ENCODE results near the gene BMPR2.

- TF ChIP-seq, protein P1, sequence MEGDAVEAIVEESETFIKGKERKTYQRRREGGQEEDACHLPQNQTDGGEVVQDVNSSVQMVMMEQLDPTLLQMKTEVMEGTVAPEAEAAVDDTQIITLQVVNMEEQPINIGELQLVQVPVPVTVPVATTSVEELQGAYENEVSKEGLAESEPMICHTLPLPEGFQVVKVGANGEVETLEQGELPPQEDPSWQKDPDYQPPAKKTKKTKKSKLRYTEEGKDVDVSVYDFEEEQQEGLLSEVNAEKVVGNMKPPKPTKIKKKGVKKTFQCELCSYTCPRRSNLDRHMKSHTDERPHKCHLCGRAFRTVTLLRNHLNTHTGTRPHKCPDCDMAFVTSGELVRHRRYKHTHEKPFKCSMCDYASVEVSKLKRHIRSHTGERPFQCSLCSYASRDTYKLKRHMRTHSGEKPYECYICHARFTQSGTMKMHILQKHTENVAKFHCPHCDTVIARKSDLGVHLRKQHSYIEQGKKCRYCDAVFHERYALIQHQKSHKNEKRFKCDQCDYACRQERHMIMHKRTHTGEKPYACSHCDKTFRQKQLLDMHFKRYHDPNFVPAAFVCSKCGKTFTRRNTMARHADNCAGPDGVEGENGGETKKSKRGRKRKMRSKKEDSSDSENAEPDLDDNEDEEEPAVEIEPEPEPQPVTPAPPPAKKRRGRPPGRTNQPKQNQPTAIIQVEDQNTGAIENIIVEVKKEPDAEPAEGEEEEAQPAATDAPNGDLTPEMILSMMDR (IDR thresholded peaks at IDR 0.05): no peak
- TF ChIP-seq POLR2A (IDR thresholded peaks at IDR 0.05) (no peak), EP300 (IDR thresholded peaks at IDR 0.05) (no peak)
Measured at GRCh38 chr2:202444000-202444399, 67.9 kb downstream of the BMPR2 start.

Data from sigmoid colon (tissue), 4 donors.